Endothelial cell of hepatic sinusoid (primary cell): ENCODE results near the gene KCNJ16.

Source experiments
- in situ Hi-C: cut with HindIII; loops from 2 replicates; pipeline ENCODE4 v1.10.0; 2017; ENCODE audit warnings: low sequenced_read_pairs

The KCNJ16 gene

GRCh38 chr17:70168044-70168976, 93.3 kb downstream of the KCNJ16 start:
- in situ Hi-C loops = no loop called here

- in situ Hi-C loops = no loop called here
Observed at GRCh38 chr17:70168977-70169708, 94.1 kb downstream of the KCNJ16 start, which contains the start of gene KCNJ2. Gene KCNJ2, plus strand, starts transcription at chr17:70169532. Its CDS starts 5,508 bp downstream, at chr17:70175040.

- in situ Hi-C loops = no loop called here
Observed at GRCh38 chr17:70169709-70170597, 94.9 kb downstream of the KCNJ16 start.

GRCh38 chr17:70171159-70171558, 96.1 kb downstream of the KCNJ16 start:
- in situ Hi-C loops = no loop called here

- in situ Hi-C loops = no loop called here
Observed at GRCh38 chr17:70172449-70172848, 97.4 kb downstream of the KCNJ16 start.

GRCh38 chr17:70172923-70173322, 97.9 kb downstream of the KCNJ16 start:
- in situ Hi-C loops = no loop called here

- in situ Hi-C loops = no loop called here
Observed at GRCh38 chr17:70173681-70174080, 98.7 kb downstream of the KCNJ16 start.

GRCh38 chr17:70181376-70181775, 106.4 kb downstream of the KCNJ16 start:
- in situ Hi-C loops = no loop called here

- in situ Hi-C loops = no loop called here
Observed at GRCh38 chr17:70181866-70182265, 106.8 kb downstream of the KCNJ16 start.

- in situ Hi-C loops = no loop called here
Observed at GRCh38 chr17:70183508-70183907, 108.5 kb downstream of the KCNJ16 start.

GRCh38 chr17:70184207-70184606, 109.2 kb downstream of the KCNJ16 start:
- in situ Hi-C loops = no loop called here

GRCh38 chr17:70184770-70185169, 109.7 kb downstream of the KCNJ16 start:
- in situ Hi-C loops = no loop called here
